ENCODE data around the gene TAF9. TPM values are rescaled to one million over a fixed set of nuclear protein-coding genes. Genes with fewer than 3 reads are reported as not detected.

The TAF9 gene
- total and polyA plus RNA-seq, 2 of the 13 experiments (the other 11 are each of a cell fraction or from before 2014, with no cell fraction given), result 113 to 218 TPM

GRCh38 chr5:69414885-69415583 is 45.7 kb upstream of the TAF9 start, which contains the start of gene MARVELD2 (continued):
- TF ChIP-seq ZBTB43 (CRISPR knock-in tag; conservative IDR thresholded peaks at IDR 0.05) (no peak), ZNF121 (CRISPR knock-in tag; IDR thresholded peaks at IDR 0.05) (peak; percentile 80), TOPORS (CRISPR knock-in tag; IDR thresholded peaks at IDR 0.05) (peak; percentile 94), ZMAT5 (CRISPR knock-in tag; IDR thresholded peaks at IDR 0.05; ENCODE audit: borderline replicate concordance, low read depth) (no peak), HIC2 (CRISPR knock-in tag; IDR thresholded peaks at IDR 0.05; ENCODE audit: low read depth) (no peak), FOXM1 (CRISPR knock-in tag; IDR thresholded peaks at IDR 0.05) (no peak), BHLHE40 (IDR thresholded peaks at IDR 0.05; ENCODE audit: low read length) (peak; percentile 72), ZSCAN29 (CRISPR knock-in tag; conservative IDR thresholded peaks at IDR 0.05) (peak; percentile 80; the same call in 1 of the 2 replicates), YY1 (IDR thresholded peaks at IDR 0.05; ENCODE audit: insufficient read depth, insufficient replicate concordance, low read depth, low read length) (peak; percentile 68), ZBTB1 (CRISPR knock-in tag; IDR thresholded peaks at IDR 0.05; ENCODE audit: borderline replicate concordance) (no peak), MED1 (CRISPR knock-in tag; IDR thresholded peaks at IDR 0.05) (peak; percentile 77), ZNF687 (CRISPR knock-in tag; IDR thresholded peaks at IDR 0.05) (peak; percentile 93), HDAC1 (CRISPR knock-in tag; IDR thresholded peaks at IDR 0.05) (peak; percentile 86), SP1 (IDR thresholded peaks at IDR 0.05) (no peak), SP1 (CRISPR knock-in tag; IDR thresholded peaks at IDR 0.05) (no peak; the same call in 1 of the 2 replicates), RFXAP (CRISPR knock-in tag; IDR thresholded peaks at IDR 0.05; ENCODE audit: borderline replicate concordance) (peak; percentile 63; the same call in 1 of the 2 replicates), FOXP4 (CRISPR knock-in tag; IDR thresholded peaks at IDR 0.05) (peak; percentile 42; the same call in 1 of the 2 replicates), ZNF619 (CRISPR knock-in tag; IDR thresholded peaks at IDR 0.05) (no peak), CEBPG (CRISPR knock-in tag; IDR thresholded peaks at IDR 0.05) (0 out of 2 replicates have a peak, but pooled peaks have one; percentile 43), ZNF234 (CRISPR knock-in tag; conservative IDR thresholded peaks at IDR 0.05) (no peak), ZNF101 (CRISPR knock-in tag; IDR thresholded peaks at IDR 0.05; ENCODE audit: borderline replicate concordance, low read depth) (no peak)
